HG03558 (cell line): ENCODE results near the gene PSAP.
"Not testable (repeated sequence)": the region's sequence is repeated elsewhere in the genome, so short reads cannot be mapped to it uniquely, and the experiment has no call there.

Experiments used
- ATAC-seq: cut with Tn5 transposase; IDR thresholded peaks from one replicate; pipeline ENCODE4 v1.9.1; 2021; ENCODE audit warnings: moderate number of reproducible peaks; ENCODE audit not compliant: unreplicated experiment; ENCODE audit errors: extremely low read depth

The PSAP gene

GRCh38 chr10:71874680-71875354, 23.8 kb upstream of the PSAP start:
- not testable (repeated sequence) for ATAC-seq

GRCh38 chr10:71873582-71874211, 22.6 kb upstream of the PSAP start:
- ATAC-seq: peak; percentile 89

DNA sequence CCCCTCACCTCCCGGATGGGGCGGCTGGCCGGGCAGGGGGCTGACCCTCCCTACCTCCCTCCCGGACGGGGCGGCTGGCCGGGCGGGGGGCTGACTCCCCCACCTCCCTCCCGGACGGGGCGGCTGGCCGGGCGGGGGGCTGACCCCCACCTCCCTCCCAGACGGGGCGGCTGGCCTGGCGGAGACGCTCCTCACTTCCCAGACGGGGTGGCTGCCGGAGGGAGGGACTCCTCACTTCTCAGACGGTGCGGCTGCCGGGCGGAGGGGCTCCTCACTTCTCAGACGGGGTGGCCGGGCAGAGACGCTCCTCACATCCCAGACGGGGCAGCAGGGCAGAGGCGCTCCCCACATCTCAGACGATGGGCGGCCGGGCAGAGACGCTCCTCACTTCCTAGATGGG, 18.6 kb upstream of the PSAP start:
- not testable (repeated sequence) for ATAC-seq

GRCh38 chr10:71868192-71868697, 17.2 kb upstream of the PSAP start:
- no peak for ATAC-seq

DNA sequence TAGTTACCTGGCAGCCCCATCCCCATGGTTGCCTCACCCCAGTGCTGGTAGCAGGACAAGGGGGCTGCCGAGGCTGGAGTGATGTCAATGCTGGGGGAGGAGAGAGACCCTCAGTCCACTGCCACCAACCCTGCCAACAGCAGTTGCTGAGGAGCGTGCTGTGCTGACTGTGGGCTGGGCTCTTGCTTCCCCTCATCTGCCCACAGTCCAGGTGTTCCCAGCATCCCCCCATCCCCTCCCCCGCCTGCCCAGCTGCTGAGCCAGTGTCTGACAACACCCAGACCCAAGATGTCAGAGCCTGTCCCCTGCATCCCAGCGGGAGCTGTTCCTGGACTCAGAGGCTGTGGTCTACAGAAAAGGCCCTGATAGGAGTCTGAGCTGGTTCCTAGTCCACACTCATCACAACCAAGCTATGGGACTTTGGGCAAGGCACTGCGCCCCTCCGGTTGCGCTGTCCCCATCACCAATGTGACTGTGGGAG, 14.6 kb upstream of the PSAP start:
- no peak for ATAC-seq

- no peak for ATAC-seq
Measured at GRCh38 chr10:71864911-71865361, 13.9 kb upstream of the PSAP start.

GRCh38 chr10:71863203-71863602, 12.2 kb upstream of the PSAP start:
- no peak for ATAC-seq

GRCh38 chr10:71860243-71861029, 9.4 kb upstream of the PSAP start:
- ATAC-seq: no peak

GRCh38 chr10:71857934-71858890, 7.2 kb upstream of the PSAP start:
- ATAC-seq: no peak

DNA sequence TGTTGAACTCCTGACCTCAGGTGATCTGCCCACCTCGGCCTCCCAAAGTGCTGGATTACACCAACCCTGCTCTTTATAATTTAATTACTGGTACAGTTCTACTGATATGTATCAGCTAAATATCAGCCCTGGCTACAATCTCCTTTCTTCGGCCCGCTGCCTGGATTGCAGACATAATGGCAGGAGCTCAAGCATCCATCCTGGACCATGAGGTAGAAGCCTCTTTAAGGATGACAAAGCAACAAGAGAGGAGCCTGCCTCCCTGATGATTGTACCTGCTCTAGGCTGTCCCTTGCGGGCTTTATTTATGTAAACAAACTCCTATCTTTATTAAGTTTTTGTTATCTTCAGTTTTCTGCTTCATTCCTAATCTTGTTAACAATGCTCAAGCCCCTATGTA, 5.6 kb upstream of the PSAP start:
- ATAC-seq: no peak

DNA sequence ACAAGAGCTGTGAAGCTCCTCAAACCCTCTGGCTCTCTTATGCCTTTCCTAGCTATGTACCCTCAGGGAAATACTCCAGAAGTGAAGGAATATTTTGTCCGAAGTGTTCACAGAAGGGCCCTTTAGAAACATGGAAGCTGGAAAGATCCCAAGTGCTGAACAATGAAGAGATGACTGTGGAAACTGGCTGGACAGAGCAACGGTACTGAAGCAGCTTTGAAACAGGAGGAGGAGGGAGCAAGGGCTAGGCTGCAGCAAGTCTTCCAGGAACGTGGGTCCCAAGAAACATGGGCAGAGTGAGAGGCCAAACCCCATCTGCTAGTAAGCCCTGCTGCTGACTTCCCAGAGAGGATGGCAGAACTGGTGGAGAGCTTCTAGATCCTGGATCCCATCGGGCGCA, 3.0 kb upstream of the PSAP start:
- ATAC-seq: no peak

DNA sequence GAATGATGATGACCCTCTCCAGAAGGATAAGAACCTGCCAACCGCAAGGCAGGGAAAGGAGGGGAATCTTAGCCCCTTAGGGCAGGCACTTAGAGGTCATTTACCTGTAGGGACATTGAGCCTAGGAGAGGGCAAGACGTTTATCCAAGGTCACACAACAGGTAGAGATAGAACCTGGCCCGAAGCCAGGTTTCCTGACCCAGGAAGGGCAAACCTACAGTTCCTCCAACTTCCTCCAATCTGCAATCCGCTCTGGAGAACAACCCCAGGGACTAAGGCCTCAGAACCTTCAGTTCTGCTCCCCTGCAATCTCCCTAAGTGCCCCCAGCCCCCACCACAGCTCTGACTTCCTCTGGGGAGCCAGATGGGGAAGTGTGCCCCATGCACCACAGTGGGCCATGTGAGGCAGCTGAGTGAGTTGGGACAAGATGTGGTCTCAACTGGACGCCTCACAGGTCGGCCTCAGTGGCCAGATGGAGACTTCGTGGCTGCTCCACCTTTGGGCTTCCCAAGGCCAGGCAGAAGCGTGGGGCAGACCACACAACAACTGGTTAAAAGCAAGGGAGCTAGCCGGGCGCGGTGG, 1.4 kb upstream of the PSAP start:
- no peak for ATAC-seq

DNA sequence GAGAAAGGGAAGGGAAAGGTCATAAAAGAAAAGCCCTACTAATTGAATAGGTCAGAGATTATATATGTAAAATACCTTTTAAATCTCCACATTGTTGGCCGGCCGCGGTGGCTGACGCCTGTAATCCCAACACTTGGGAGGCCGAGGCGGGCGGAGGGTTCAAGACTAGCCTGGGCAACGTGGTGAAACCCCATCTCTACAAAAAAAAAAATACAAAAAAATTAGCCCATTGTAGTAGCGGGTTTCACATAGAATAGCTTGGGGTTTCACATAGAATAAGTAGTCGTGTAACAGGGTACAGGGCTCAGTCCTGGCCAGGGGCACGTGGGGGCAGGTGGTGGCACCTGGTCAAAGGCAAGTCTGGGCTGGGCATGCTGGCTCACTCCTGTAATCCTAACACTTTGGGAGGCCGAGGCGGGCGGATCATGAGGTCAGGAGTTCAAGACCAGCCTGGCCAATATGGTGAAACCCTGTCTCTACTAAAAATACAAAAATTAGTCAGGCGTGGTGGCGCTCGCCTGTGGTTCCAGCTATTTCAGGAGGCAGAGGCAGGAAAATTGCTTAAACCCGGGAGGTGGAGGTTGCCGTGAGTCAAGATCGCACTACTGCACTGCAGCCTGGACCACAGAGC, 529 bp upstream of the PSAP start:
- not testable (repeated sequence) for ATAC-seq

DNA sequence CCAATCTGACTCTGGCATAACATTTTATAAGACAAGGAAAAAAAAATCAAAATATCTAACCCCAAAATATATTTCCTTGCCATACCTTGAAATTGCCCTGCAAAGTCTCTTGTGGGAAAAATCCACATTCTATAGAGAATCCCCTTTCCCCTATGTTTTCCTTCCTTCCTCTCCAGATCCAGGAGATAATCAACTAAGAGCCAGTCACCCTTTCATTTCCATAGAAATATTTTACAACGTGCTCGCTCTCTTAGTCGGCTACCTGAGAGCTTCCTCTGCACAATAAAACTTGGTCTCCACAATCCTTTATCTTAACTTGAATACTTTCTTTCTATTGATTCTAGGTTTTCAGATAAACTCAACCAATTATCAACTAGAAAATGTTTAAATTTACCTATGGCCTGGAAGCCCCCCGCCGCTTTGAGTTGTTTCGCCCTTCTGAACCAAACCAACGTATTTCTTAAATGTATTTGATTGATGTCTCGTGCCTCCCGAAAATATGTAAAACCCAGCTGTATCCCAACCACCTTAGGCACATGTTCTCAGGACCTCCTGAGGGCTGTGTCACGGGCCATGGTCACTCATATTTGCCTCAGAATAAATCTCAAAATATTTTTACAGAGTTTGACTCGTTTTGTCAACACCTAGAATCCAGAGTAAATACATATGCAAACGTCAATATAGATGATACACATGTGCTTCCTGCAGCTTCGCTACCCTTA, 869 bp downstream of the PSAP start:
- ATAC-seq: no peak

DNA sequence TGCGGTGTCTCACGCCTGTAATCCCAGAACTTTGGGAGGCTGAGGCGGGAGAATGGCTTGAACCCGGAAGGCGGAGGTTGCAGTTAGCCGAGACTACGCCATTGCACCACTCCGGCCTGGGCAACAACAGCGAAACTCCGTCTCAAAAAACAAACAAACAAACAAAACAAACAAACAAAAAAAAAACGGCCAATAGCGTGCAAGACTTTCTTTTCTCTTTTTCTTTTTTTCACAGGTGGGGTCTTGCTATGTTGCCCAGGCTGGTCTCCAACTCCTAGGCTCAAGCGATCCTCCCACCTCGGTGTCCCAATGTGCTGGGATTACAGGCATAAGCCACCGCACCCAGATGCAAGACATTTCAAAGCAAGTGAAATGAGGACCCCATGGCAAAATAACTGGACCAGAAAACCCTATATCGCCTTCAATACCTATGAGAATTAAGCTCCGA, 1.6 kb downstream of the PSAP start:
- ATAC-seq: no peak

GRCh38 chr10:71848325-71849275, 2.5 kb downstream of the PSAP start:
- no peak for ATAC-seq

DNA sequence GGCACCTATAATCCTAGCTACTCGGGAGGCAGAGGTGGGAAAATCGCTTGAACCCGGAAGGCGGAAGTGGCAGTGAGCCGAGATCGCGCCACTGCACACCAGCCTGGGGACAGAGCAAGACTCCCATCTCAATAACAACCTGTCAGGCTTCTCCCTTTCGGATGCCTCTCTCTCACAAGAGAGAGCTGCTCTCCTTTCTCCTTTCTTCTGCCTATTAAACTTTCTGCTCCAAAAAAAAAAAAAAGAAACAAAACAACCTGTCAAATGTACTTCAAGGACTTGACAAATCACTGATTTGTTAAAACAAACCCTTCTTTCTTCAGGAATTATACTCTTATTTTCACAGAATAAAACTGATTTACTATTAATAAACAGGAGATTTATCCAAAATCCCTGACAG, 3.6 kb downstream of the PSAP start:
- no peak for ATAC-seq
